Islet of Langerhans (tissue), 1 donor: ENCODE results near the gene EFTUD2.
"Not testable (repeated sequence)": the region's sequence is repeated elsewhere in the genome, so short reads cannot be mapped to it uniquely, and the experiment has no call there.

ENCODE experiments used
- FAIRE-seq: peaks from one replicate; lab custom pipeline; 2011; peaks lifted over from hg19 to GRCh38; lab: Jason Lieb, UNC

The EFTUD2 gene

GRCh38 chr17:44846206-44846605 is 53.0 kb downstream of the EFTUD2 start:
- no peak for FAIRE-seq

GRCh38 chr17:44844390-44844830 is 54.8 kb downstream of the EFTUD2 start:
- no peak for FAIRE-seq

DNA sequence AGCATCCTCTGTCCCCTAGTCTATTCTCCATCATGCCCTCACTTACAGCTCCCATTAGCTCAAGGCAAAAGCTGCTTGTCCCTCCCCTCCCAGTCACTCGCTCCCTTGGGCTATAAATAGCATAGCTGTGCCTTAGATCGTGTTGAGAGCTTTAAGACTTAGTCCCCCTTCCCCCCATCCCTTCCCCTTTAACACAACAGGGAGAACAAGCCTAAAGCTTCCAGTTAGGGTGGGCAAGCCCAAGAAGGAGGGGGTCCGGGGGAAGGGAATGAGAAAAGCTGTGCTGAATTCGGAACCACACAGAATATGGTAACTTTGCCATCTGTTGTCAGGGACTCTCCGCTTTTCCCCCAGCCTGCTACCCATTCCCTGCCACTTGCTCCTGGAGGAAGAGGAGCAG is 56.5 kb downstream of the EFTUD2 start:
- FAIRE-seq, result no peak

DNA sequence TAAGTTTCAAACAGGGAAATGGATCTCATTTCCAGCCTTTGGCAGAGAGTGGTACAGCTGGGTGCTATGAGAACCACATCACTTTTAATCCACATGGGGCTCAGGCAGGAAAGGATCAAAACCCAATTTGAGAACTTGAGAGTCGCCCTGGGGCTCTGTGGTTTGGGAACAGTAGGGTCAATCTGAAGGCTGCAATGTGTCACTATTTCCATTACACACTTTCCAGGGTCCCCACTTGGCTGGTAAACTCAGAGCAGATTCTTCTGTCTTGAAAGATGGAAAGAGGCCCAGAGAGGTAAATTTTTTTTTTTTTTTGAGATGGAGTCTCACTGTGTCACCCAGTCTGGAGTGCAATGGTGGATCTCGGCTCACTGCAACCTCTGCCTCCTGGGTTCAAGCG is 58.3 kb downstream of the EFTUD2 start:
- FAIRE-seq, result no peak

DNA sequence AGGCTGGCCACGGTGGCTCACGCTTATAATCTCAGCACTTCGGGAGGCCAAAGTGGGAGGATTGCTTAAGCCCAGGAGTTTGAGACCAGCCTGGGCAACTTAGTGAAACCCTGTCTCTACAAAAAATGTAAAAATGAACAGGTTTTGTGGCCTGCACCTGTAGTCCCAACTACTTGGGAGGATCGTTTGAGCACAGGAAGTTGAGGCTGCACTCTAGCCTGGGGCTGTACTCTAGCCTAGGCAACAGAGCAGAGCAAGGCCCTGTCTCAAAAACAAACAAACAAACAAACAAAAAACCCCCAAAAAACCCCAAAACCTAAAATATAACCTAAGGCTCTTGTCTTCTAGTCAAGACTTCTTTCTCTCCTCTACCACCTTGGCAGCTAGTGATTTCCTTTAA is 59.0 kb downstream of the EFTUD2 start:
- FAIRE-seq, result no peak

DNA sequence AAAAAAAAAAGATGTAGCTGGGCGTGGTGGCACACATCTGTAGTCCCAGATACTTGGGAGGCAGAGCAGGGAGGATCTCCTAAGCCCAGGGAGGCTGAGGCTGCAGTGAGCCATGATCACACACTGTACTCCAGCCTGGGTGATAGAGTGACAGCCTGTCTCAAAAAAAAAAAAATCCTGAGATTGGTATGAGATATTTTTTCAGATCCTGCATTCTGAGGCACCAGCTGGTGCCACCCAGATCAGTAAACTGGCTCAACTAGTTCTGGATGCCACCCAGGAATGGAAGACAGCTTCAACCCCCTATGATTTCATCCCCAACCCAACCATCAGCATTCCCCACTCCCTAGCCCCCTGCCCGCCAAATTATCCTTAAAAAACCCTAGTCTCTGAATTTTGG is 62.0 kb downstream of the EFTUD2 start:
- FAIRE-seq, result no peak

DNA sequence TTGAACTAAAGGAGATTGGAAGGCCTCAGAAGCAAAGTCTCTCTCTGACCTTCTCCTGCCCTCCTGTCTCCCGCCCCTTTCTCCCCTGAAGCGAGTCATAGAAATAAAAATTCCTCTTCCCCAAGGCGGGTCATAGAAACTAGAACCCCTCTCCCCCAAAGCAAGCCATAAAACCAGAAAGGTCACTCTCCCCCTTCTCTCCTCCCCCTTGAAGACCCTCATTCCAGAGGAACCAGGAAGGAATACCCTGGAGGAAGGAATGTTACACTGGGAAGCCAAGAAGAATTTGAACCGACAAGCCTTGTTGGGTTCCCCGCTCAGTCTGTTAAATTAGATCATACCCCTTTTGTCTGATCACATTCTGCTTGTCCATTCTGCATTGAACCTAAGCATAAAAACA is 66.4 kb downstream of the EFTUD2 start:
- FAIRE-seq, result no peak

DNA sequence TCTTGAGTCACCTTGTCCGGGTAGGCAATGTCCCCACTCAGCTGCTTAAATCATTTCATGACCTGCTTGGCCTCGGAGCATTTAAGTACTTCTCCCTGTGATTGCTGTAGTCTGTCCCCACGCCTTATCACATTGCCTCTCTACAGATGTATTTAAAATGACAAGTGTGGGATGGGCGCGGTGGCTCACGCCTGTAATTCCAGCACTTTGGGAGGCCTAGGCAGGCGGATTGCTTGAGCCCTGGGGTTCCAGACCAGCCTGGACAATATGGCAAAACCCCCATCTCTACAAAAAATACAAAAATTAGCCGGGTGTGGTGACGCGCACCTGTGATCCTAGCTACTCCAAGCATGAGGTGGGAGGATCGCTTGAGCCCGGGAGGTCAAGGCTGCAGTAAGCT is 67.9 kb downstream of the EFTUD2 start:
- no peak for FAIRE-seq

DNA sequence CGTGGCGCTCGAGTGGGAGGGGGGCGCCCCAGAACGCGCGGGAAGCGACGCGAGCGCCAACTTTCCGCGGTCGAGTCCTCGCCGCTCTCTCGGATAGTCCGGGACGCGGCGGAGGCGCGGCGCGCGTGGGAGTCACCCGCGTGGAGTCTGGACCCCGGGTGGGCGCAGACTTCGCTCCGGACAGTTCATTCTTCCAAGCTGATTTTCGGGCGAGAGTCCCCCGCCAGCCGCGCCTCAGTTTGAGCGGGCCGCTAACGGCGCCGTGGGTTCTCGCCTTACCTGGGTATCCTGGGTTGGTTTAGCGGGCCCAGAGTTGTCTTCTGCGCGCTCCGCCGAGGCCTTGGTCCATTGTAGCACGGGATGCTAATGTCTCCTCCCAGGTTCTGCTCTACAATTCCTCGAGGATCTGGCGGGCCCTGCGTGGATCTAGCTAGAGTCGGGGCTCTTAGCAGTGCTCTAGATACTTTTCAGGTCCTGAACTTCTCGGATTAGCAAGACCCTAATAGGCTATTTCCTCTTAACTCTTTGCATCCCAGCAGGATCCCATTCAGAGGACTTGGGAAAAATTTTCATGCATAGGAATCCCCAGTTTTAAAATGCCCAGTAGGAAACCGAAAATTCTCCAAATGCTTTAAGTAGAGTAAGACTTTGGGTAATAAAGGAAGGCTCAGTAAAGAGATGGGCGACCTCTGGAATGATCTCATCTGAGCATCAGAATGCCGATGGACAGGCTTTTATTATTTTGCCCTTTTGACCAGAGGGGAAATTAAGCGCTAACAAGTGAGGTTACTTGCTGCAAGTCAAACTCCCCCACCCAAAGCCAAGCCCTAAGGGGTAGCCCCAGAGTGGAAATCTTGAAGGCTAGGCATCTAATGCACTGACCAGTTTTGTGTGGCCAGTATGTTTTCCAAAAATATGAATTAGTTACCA is 68.6 kb downstream of the EFTUD2 start:
- FAIRE-seq, result no peak

- no peak for FAIRE-seq
Measured at GRCh38 chr17:44829523-44830358, 69.5 kb downstream of the EFTUD2 start, which contains the start of gene GJC1. GJC1 (minus strand) TSS chr17:44830287; CDS start chr17:44805817, 24,470 bp downstream.

- FAIRE-seq, result no peak
Measured at GRCh38 chr17:44828919-44829522, 70.2 kb downstream of the EFTUD2 start.

DNA sequence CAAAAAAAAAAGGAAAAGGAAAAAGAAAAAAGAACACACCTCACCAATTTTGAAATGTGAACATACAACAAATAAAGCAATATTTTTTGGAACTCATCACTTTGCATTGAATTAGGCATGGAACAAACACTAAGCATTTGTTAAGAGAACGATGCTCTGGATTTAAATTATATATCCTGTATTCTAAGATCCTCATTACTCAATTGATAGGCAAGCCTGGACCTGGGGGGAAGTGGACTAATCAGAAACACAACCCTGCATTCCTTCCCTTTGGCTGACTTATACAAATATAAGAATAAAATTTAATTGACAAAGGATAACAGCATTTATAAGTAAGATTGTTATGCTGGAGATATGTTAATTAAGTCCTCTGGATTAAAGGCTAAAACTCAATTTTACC is 71.4 kb downstream of the EFTUD2 start:
- no peak for FAIRE-seq

- no peak for FAIRE-seq
Measured at GRCh38 chr17:44826123-44826790, 73.0 kb downstream of the EFTUD2 start.

DNA sequence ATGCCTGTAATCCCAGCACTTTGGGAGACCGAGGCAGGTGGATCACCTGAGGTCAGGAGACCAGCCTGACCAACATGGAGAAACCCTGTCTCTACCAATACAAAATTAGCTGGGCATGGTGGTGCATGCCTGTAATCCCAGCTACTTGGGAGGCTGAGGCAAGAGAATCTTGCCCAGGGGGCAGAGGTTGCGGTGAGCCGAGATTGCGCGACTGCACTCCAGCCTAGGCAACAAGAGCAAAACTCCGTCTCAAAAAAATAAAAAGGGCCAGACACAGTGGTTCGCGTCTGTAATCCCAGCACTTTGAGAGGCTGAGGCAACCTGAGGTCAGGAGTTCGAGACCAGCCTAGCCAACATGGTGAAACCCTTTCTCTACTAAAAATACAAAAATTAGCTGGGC is 74.0 kb downstream of the EFTUD2 start:
- FAIRE-seq, result not testable (repeated sequence)

GRCh38 chr17:44820631-44821212 is 78.5 kb downstream of the EFTUD2 start:
- FAIRE-seq, result peak; percentile 41

DNA sequence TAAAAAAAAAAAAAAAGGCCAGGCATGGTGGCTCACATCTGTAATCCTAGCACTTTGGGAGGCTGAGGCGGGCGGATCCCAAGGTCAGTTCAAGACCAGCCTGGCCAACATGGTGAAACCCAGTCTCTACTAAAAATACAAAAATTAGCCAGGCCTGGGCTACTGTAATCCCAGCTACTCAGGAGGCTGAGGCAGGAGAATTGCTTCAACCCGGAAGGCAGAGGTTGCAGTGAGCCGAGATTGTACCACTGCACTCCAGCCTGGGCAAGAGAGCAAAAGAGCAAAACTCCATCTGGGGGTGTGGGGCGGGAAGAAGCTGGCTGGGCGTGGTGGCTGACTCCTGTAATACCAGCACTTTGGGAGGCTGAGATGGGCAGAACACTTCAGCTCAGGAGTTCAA is 80.7 kb downstream of the EFTUD2 start:
- not testable (repeated sequence) for FAIRE-seq

- no peak for FAIRE-seq
Measured at GRCh38 chr17:44812263-44812662, 87.0 kb downstream of the EFTUD2 start.

GRCh38 chr17:44808656-44809388 is 90.4 kb downstream of the EFTUD2 start:
- FAIRE-seq, result not testable (repeated sequence)

GRCh38 chr17:44808156-44808555 is 91.1 kb downstream of the EFTUD2 start:
- no peak for FAIRE-seq

DNA sequence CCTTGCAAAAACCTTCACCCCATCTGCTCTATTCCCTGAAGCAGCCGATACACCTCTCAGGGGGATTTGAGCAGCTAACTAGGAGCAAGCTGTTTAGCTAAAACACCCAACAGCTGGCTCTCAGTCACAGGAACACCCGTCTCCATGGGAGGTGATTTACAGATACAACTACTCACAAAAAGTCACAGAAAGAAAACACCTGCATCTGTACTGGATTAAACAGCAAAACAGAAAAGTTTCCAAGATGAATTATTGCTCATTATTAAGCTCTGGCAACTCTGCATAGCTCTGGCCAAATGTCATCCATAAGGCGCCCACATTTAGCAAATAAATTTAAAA is 91.5 kb downstream of the EFTUD2 start:
- no peak for FAIRE-seq
